Mesendoderm (in vitro differentiated cells): ENCODE results near the gene EXOC2.

ENCODE experiments used
- DNase-seq: peaks from one replicate; pipeline ENCODE4 v3.0.0; 2013
- H2AK5ac ChIP-seq: 2 replicates; pipeline ENCODE4 v1.6.1; 2013; ENCODE audit warnings: low read length, inconsistent platforms
- H2BK120ac ChIP-seq: 2 replicates; pipeline ENCODE4 v1.6.1; 2013; ENCODE audit warnings: low read depth, mild to moderate bottlenecking, low read length, moderate library complexity, mixed read lengths
- H2BK15ac ChIP-seq: replicated peaks from 2 replicates; pipeline ENCODE4 v1.6.1; 2013; ENCODE audit warnings: low read depth, mild to moderate bottlenecking, moderate library complexity
- H2BK5ac ChIP-seq: 2 replicates; pipeline ENCODE4 v1.6.1; 2013; ENCODE audit warnings: low read length, inconsistent platforms
- H3K18ac ChIP-seq: 2 replicates; pipeline ENCODE4 v1.6.1; 2013; ENCODE audit warnings: mild to moderate bottlenecking, low read length, mixed read lengths
- H3K23ac ChIP-seq: one replicate; pipeline ENCODE4 v1.6.1; 2013; ENCODE audit warnings: low read length
- H3K27ac ChIP-seq: 2 replicates; pipeline ENCODE4 v1.5.1; 2013; ENCODE audit warnings: low read depth, mild to moderate bottlenecking, inconsistent platforms, low read length, moderate library complexity
- H3K27me3 ChIP-seq: 2 replicates; pipeline ENCODE4 v1.6.1; 2013; ENCODE audit warnings: low read length, control low read depth, mild to moderate bottlenecking, inconsistent platforms; ENCODE audit not compliant: insufficient read depth, poor library complexity
- H3K36me3 ChIP-seq: 2 replicates; pipeline ENCODE4 v1.6.1; 2013; ENCODE audit warnings: low read length, inconsistent platforms; ENCODE audit not compliant: control insufficient read depth, insufficient read depth
- H3K4ac ChIP-seq: one replicate; pipeline ENCODE4 v1.6.1; 2013; ENCODE audit warnings: low read depth, mild to moderate bottlenecking, low read length, moderate library complexity
- H3K4me1 ChIP-seq: 2 replicates; pipeline ENCODE4 v1.6.1; 2013; ENCODE audit warnings: low read depth, low read length, inconsistent platforms; ENCODE audit not compliant: control insufficient read depth
- H3K4me2 ChIP-seq: 2 replicates; pipeline ENCODE4 v1.6.1; 2013; ENCODE audit warnings: low read length
- H3K4me3 ChIP-seq: 2 replicates; pipeline ENCODE4 v1.5.1; 2013; ENCODE audit warnings: mild to moderate bottlenecking, low read length
- H3K56ac ChIP-seq: one replicate; pipeline ENCODE4 v1.6.1; 2013; ENCODE audit warnings: low read length
- H3K79me1 ChIP-seq: 2 replicates; pipeline ENCODE4 v1.6.1; 2013; ENCODE audit warnings: low read length, inconsistent platforms
- H3K79me2 ChIP-seq: 2 replicates; pipeline ENCODE4 v1.6.1; 2013; ENCODE audit warnings: mild to moderate bottlenecking, low read length; ENCODE audit not compliant: control insufficient read depth, insufficient read depth
- H3K9ac ChIP-seq: 2 replicates; pipeline ENCODE4 v1.6.1; 2013; ENCODE audit warnings: low read length, inconsistent platforms
- H4K5ac ChIP-seq: one replicate; pipeline ENCODE4 v1.6.1; 2013; ENCODE audit warnings: low read length
- H4K8ac ChIP-seq: one replicate; pipeline ENCODE4 v1.6.1; 2013; ENCODE audit warnings: low read depth, mild to moderate bottlenecking, control low read depth, low read length, moderate library complexity
- WGBS: extraction: QIAGEN DNeasy Blood & Tissue Kit; methylation state at CpG from one replicate; pipeline ENCODE4 v1.1.7; 2013; ENCODE audit warnings: low lambda C conversion rate, missing lambda C conversion rate; ENCODE audit not compliant: insufficient coverage; ENCODE audit errors: extremely low coverage; 5-methylcytosine and 5-hydroxymethylcytosine counted together

The EXOC2 gene

DNA sequence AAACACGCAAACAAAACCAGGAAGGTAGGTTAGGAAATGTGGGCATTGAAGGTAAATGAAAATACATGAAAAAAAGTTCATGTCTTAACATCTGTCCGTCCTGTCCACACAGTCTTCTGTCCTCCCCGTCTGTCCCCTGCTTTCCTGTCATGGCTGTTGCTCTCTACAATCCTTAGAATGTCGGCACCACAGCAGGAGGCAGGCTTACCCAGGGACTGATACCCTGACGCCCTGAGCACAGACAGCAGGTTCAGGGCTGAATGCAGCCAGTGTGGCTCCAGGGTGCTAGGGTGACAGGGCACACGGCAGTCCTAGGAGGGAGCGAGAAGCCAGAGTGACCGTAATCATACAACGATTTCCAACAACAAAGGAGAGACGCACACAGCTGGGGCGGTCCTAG lies 177.7 kb downstream of the EXOC2 start:
- no CpG with 5 or more reads among the region's 11 CpGs for WGBS
- H3K4me1 ChIP-seq: no peaks in the 10 kb centered on the region
- no peak overlapping the region for H4K8ac ChIP-seq
- no peaks in the 10 kb centered on the region for H3K36me3 ChIP-seq
- no peak overlapping the region for H2BK120ac ChIP-seq
- H3K79me1 ChIP-seq: no peaks in the 10 kb centered on the region
- no peaks in the 10 kb centered on the region for H3K27me3 ChIP-seq
- H3K9ac ChIP-seq: no peak overlapping the region
- H2BK5ac ChIP-seq: no peak overlapping the region
- H3K56ac ChIP-seq: no peak overlapping the region
- H2AK5ac ChIP-seq: no peak overlapping the region
- H2BK15ac ChIP-seq: no peak overlapping the region
- peak; percentile 22 for DNase-seq
- H3K4me3 ChIP-seq: no peak overlapping the region
- H3K27ac ChIP-seq: no peak overlapping the region
- no peak overlapping the region for H3K18ac ChIP-seq
- H3K4me2 ChIP-seq: no peak overlapping the region
- no peak overlapping the region for H3K23ac ChIP-seq
- no peak overlapping the region for H4K5ac ChIP-seq
- H3K79me2 ChIP-seq: no peaks in the 10 kb centered on the region
- no peak overlapping the region for H3K4ac ChIP-seq

DNA sequence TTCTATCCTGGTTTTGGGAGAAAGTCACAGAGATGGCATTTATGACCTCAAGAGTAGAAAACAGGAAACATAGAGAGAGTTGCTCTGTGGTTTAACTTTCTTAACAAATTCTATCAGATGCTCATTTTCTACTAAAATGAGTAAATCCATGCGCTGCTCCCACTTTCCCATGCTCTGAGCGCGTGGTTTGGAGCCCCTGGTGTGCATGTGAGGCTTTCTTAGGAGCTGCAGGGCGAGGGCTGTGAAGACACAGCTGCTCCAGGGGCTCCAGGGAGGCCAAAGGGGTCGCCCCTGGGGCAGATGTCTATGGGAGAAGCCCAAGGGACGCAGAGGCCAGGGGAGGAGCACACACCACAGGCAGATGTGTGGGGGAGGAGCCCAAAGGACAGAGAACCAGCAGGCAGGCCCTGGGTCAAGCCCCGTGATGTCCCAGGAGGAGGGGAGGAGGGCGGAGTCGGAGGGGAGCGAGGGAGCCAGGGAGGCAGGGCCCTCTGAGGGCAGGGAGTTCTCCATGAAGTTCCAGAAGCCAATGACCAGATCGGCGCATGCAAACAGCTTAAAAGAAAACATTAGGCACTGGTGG lies 178.5 kb downstream of the EXOC2 start:
- no peaks in the 10 kb centered on the region for H3K36me3 ChIP-seq
- no peak overlapping the region for H3K4me3 ChIP-seq
- no peak overlapping the region for H3K9ac ChIP-seq
- no peak overlapping the region for H3K18ac ChIP-seq
- H3K23ac ChIP-seq: no peak overlapping the region
- no peaks in the 10 kb centered on the region for H3K79me2 ChIP-seq
- H2AK5ac ChIP-seq: no peak overlapping the region
- no peak overlapping the region for H2BK120ac ChIP-seq
- no peak overlapping the region for H3K4ac ChIP-seq
- H3K27me3 ChIP-seq: no peaks in the 10 kb centered on the region
- no peak overlapping the region for H3K27ac ChIP-seq
- H2BK15ac ChIP-seq: no peak overlapping the region
- no peak overlapping the region for H4K8ac ChIP-seq
- no peaks in the 10 kb centered on the region for H3K4me1 ChIP-seq
- no peak overlapping the region for H4K5ac ChIP-seq
- H2BK5ac ChIP-seq: no peak overlapping the region
- no peak overlapping the region for H3K4me2 ChIP-seq
- no peaks in the 10 kb centered on the region for H3K79me1 ChIP-seq
- no CpG with 5 or more reads among the region's 12 CpGs for WGBS
- H3K56ac ChIP-seq: no peak overlapping the region
- peak; percentile 44 for DNase-seq

DNA sequence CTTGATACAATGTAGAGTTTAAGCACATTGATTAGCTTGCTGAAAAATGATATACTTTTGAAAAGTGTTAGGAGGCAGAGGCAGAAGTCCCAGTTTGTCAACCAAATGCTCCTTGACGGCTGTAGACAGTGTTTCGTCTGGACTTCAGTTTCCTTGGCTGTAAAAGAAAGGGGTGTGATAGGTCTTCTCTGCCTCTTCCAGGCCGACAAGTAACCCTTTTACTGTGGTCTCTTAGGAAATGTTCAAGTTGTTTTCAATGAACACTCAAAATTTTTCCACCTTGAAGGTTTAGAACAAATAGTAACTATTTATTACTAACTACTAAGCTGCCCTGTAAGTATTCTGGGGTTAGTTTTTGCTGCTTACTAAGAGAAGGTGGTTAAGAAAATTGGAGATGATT lies 179.0 kb downstream of the EXOC2 start:
- H3K79me2 ChIP-seq: no peaks in the 10 kb centered on the region
- no peak overlapping the region for H2BK15ac ChIP-seq
- no peak overlapping the region for H3K4ac ChIP-seq
- no peak overlapping the region for H3K18ac ChIP-seq
- H3K4me3 ChIP-seq: no peak overlapping the region
- H3K4me1 ChIP-seq: no peaks in the 10 kb centered on the region
- no CpG with 5 or more reads among the region's 3 CpGs for WGBS
- no peak overlapping the region for H2BK120ac ChIP-seq
- no peak overlapping the region for H4K8ac ChIP-seq
- no peaks in the 10 kb centered on the region for H3K36me3 ChIP-seq
- H3K79me1 ChIP-seq: no peaks in the 10 kb centered on the region
- H3K23ac ChIP-seq: no peak overlapping the region
- H3K27ac ChIP-seq: no peak overlapping the region
- H2AK5ac ChIP-seq: no peak overlapping the region
- H3K27me3 ChIP-seq: no peaks in the 10 kb centered on the region
- H2BK5ac ChIP-seq: no peak overlapping the region
- no peak overlapping the region for H3K4me2 ChIP-seq
- no peak overlapping the region for H3K9ac ChIP-seq
- no peak overlapping the region for H3K56ac ChIP-seq
- no peak for DNase-seq
- H4K5ac ChIP-seq: no peak overlapping the region

DNA sequence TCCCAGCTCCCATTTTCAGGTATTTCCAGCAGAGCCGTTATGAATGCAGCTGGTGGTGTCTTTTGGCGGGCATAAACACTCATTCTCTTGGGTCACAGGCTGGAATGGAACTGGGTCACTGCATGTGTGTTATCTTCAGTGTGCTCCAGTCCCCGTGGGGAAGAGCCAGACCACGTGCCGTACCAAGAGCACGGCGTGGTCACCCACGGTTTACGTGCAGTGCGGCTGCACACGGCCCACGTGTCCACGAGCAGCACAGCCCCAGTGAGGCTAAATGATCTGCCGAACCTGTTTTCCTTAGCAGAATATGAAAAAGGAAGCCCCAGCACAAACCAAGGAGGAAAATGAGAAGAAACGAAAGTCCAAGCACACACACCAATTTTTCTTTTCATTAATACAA lies 179.9 kb downstream of the EXOC2 start:
- Histone ChIP-seq H2BK15ac (no peak overlapping the region), H3K27ac (no peak overlapping the region), H3K4ac (no peak overlapping the region), H2AK5ac (no peak overlapping the region), H3K36me3 (no peaks in the 10 kb centered on the region), H3K4me3 (no peak overlapping the region), H2BK5ac (no peak overlapping the region), H3K4me2 (no peak overlapping the region), H3K4me1 (no peaks in the 10 kb centered on the region), H3K79me2 (no peaks in the 10 kb centered on the region), H3K23ac (no peak overlapping the region), H4K5ac (no peak overlapping the region), H3K56ac (no peak overlapping the region), H2BK120ac (no peak overlapping the region), H3K79me1 (no peaks in the 10 kb centered on the region), H3K27me3 (no peaks in the 10 kb centered on the region), H3K9ac (no peak overlapping the region), H4K8ac (no peak overlapping the region), H3K18ac (no peak overlapping the region)
- no CpG with 5 or more reads among the region's 15 CpGs for WGBS
- DNase-seq: no peak

DNA sequence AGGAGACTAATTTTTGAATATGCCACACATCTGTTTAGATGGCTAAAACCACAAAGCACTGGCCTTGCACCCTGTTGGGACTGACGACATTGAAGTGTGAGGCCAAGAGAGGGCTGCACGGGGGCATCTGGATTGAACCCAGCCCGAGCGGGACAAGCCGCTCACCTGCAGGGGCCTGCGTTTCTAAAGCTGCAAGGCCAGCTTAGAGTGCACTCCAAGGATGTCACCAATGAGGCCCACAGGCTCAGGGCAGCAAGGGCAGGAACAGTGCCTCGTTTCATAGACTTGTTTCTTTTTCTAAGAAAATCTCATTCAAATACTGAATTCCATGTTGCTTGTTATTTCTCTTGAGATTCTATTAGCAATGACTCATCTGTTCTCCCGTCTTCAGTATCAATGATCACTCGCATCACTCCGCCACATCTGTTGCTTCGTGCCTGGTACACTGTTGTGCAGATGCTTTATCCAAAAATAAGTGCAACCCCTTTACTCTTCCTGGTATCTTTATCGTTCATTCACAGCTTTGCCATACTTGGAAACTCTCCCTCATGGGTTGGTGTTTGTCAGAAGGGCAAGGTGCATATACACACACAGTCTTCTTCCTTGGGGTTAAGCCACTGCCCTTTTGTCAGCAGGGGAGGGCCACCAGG lies 181.3 kb downstream of the EXOC2 start:
- H3K23ac ChIP-seq: no peak overlapping the region
- no peak overlapping the region for H2BK15ac ChIP-seq
- H2BK5ac ChIP-seq: no peak overlapping the region
- no peaks in the 10 kb centered on the region for H3K36me3 ChIP-seq
- H3K27me3 ChIP-seq: no peaks in the 10 kb centered on the region
- H3K79me2 ChIP-seq: no peaks in the 10 kb centered on the region
- H3K4me1 ChIP-seq: no peaks in the 10 kb centered on the region
- H3K18ac ChIP-seq: no peak overlapping the region
- H3K4ac ChIP-seq: no peak overlapping the region
- H3K4me3 ChIP-seq: no peak overlapping the region
- no peak overlapping the region for H4K5ac ChIP-seq
- no peak overlapping the region for H2AK5ac ChIP-seq
- H3K4me2 ChIP-seq: no peak overlapping the region
- H3K56ac ChIP-seq: no peak overlapping the region
- no peak overlapping the region for H2BK120ac ChIP-seq
- H3K9ac ChIP-seq: no peak overlapping the region
- H3K27ac ChIP-seq: no peak overlapping the region
- no peak overlapping the region for H4K8ac ChIP-seq
- no peaks in the 10 kb centered on the region for H3K79me1 ChIP-seq
- DNase-seq: no peak
- no CpG with 5 or more reads among the region's 12 CpGs for WGBS

DNA sequence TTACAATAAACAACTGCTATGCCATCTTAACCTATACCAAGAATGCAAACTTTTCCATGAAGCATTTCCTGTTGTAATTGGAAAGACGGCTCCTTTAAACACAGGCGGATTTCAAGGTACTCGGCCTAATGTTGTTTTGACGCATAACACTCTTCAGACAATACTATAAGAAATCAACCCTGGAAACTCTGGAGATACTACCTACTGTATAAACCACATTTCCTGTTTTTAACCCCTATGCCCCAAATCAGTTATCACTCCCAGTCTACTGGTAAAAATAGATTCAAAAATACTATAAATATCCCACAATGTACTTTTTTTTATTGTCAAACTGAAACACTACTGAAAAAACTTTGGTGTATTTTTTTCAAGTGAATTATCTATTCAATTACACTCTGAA lies 183.3 kb downstream of the EXOC2 start:
- no peaks in the 10 kb centered on the region for H3K4me1 ChIP-seq
- DNase-seq: no peak
- no peak overlapping the region for H2BK5ac ChIP-seq
- H2BK15ac ChIP-seq: no peak overlapping the region
- no peak overlapping the region for H3K4me3 ChIP-seq
- no peaks in the 10 kb centered on the region for H3K27me3 ChIP-seq
- no peak overlapping the region for H2BK120ac ChIP-seq
- H4K8ac ChIP-seq: no peak overlapping the region
- no peak overlapping the region for H2AK5ac ChIP-seq
- no peaks in the 10 kb centered on the region for H3K79me2 ChIP-seq
- H3K79me1 ChIP-seq: no peaks in the 10 kb centered on the region
- no peak overlapping the region for H3K18ac ChIP-seq
- H3K4ac ChIP-seq: no peak overlapping the region
- H3K56ac ChIP-seq: no peak overlapping the region
- WGBS: no CpG with 5 or more reads among the region's 4 CpGs
- no peak overlapping the region for H3K23ac ChIP-seq
- H3K9ac ChIP-seq: no peak overlapping the region
- H3K4me2 ChIP-seq: no peak overlapping the region
- H3K27ac ChIP-seq: no peak overlapping the region
- H4K5ac ChIP-seq: no peak overlapping the region
- H3K36me3 ChIP-seq: no peaks in the 10 kb centered on the region
